ENCODE measurements around the gene RGMA. TPM values are rescaled to one million over a fixed set of nuclear protein-coding genes. Genes with fewer than 3 reads are reported as not detected.
A peak's percentile ranks its signal among the peaks of the same experiment; 100 is the strongest.

The RGMA gene
- polyA plus RNA-seq, 1 donor from 2014 or later: 9.5 TPM

GRCh38 chr15:93070132-93070531 lies 18.9 kb downstream of the RGMA start:
- H3K9ac ChIP-seq (ENCODE audit: low read length): no peak overlapping the region
- no peaks in the 10 kb centered on the region for H3K36me3 ChIP-seq (ENCODE audit: insufficient read depth, low read length)
- H3K27me3 ChIP-seq (ENCODE audit: insufficient read depth, low read depth, low read length): no peaks in the 10 kb centered on the region
- H3K27ac ChIP-seq (ENCODE audit: low read length): no peak overlapping the region
- no peak for TF ChIP-seq RAD21 (conservative IDR thresholded peaks at IDR 0.05)
- no peak for TF ChIP-seq MXI1 (conservative IDR thresholded peaks at IDR 0.05; ENCODE audit: poor library complexity, severe bottlenecking)
- no peak for TF ChIP-seq SMC3 (conservative IDR thresholded peaks at IDR 0.05; ENCODE audit: poor library complexity)
- no peak for TF ChIP-seq POLR2AphosphoS5 (IDR thresholded peaks at IDR 0.05)
- no peak for TF ChIP-seq EZH2 (IDR thresholded peaks at IDR 0.05; ENCODE audit: borderline replicate concordance, insufficient read depth, low read length, poor library complexity, severe bottlenecking)
- no peak for TF ChIP-seq CTCF (IDR thresholded peaks at IDR 0.05; ENCODE audit: poor library complexity, severe bottlenecking)
- TF ChIP-seq TAF1 (IDR thresholded peaks at IDR 0.05; ENCODE audit: low read depth): no peak
- no peak for TF ChIP-seq EP300 (conservative IDR thresholded peaks at IDR 0.05; ENCODE audit: poor library complexity, severe bottlenecking)
- H4K20me1 ChIP-seq (ENCODE audit: insufficient read depth): no peaks in the 10 kb centered on the region
- H3K79me2 ChIP-seq (replicated peaks; ENCODE audit: insufficient read depth, low read length): peaks cover 94% of the 10 kb centered on the region
- no peak overlapping the region for H3K4me2 ChIP-seq (ENCODE audit: low read length)
- H3K9me3 ChIP-seq (ENCODE audit: low read length): no peaks in the 10 kb centered on the region
- no peaks in the 10 kb centered on the region for H3K9me2 ChIP-seq (ENCODE audit: insufficient read depth, low read length)
- no peak overlapping the region for H2AFZ ChIP-seq (ENCODE audit: low read depth, low read length)
- peak overlapping the region; percentile 90 for H3K4me3 ChIP-seq (ENCODE audit: low read length)
- H3F3A ChIP-seq (ENCODE audit: insufficient read depth, low read length, poor library complexity, severe bottlenecking): no peaks in the 10 kb centered on the region

GRCh38 chr15:93068581-93069199 lies 20.3 kb downstream of the RGMA start:
- Histone ChIP-seq H3F3A (ENCODE audit: insufficient read depth, low read length, poor library complexity, severe bottlenecking) (no peaks in the 10 kb centered on the region), H3K9me3 (ENCODE audit: low read length) (no peaks in the 10 kb centered on the region), H3K27ac (ENCODE audit: low read length) (no peak overlapping the region), H4K20me1 (ENCODE audit: insufficient read depth) (no peaks in the 10 kb centered on the region), H3K4me3 (ENCODE audit: low read length) (no peak overlapping the region), H3K36me3 (ENCODE audit: insufficient read depth, low read length) (no peaks in the 10 kb centered on the region), H3K27me3 (ENCODE audit: insufficient read depth, low read depth, low read length) (no peaks in the 10 kb centered on the region), H3K9ac (ENCODE audit: low read length) (no peak overlapping the region), H2AFZ (ENCODE audit: low read depth, low read length) (no peak overlapping the region), H3K9me2 (ENCODE audit: insufficient read depth, low read length) (no peaks in the 10 kb centered on the region), H3K79me2 (replicated peaks; ENCODE audit: insufficient read depth, low read length) (peaks cover 93% of the 10 kb centered on the region), H3K4me2 (ENCODE audit: low read length) (no peak overlapping the region)
- TF ChIP-seq POLR2AphosphoS5 (IDR thresholded peaks at IDR 0.05) (no peak), SMC3 (conservative IDR thresholded peaks at IDR 0.05; ENCODE audit: poor library complexity) (no peak), EZH2 (IDR thresholded peaks at IDR 0.05; ENCODE audit: borderline replicate concordance, insufficient read depth, low read length, poor library complexity, severe bottlenecking) (no peak), RAD21 (conservative IDR thresholded peaks at IDR 0.05) (no peak), CTCF (IDR thresholded peaks at IDR 0.05; ENCODE audit: poor library complexity, severe bottlenecking) (no peak), EP300 (conservative IDR thresholded peaks at IDR 0.05; ENCODE audit: poor library complexity, severe bottlenecking) (no peak), MXI1 (conservative IDR thresholded peaks at IDR 0.05; ENCODE audit: poor library complexity, severe bottlenecking) (no peak), REST (IDR thresholded peaks at IDR 0.05; ENCODE audit: borderline replicate concordance) (no peak)

Measured in neural cell (in vitro differentiated cells).